HAP-1 (cell line): ENCODE results near the gene CHD8.
A peak's percentile ranks its signal among the peaks of the same experiment; 100 is the strongest.

ENCODE experiments used
- DNase-seq, 2 experiments: peaks; one replicate each; pipeline ENCODE4 v3.0.0-alpha.2; 2016 to 2020; ENCODE audit warnings: low spot score in 2 of 2
- H3K27me3 ChIP-seq: fragments of 250-450 bp; sonication (Bioruptor Pico); 2 replicates; pipeline ENCODE4 v1.5.1; 2020; ENCODE audit warnings: low read depth, mild to moderate bottlenecking, moderate library complexity
- H3K36me3 ChIP-seq: fragments of 250-450 bp; sonication (Bioruptor Pico); replicated peaks from 2 replicates; pipeline ENCODE4 v1.5.1; 2020; ENCODE audit warnings: mild to moderate bottlenecking
- H3K4me1 ChIP-seq: fragments of 250-450 bp; sonication (Bioruptor Pico); 2 replicates; pipeline ENCODE4 v1.5.1; 2020; ENCODE audit warnings: mild to moderate bottlenecking
- H3K4me3 ChIP-seq: fragments of 250-450 bp; sonication (Bioruptor Pico); 2 replicates; pipeline ENCODE4 v1.5.1; 2020; ENCODE audit warnings: mild to moderate bottlenecking, moderate library complexity
- H3K9me3 ChIP-seq: fragments of 250-450 bp; sonication (Bioruptor Pico); 2 replicates; pipeline ENCODE4 v1.5.1; 2020; ENCODE audit warnings: mild to moderate bottlenecking, moderate library complexity
- in situ Hi-C: fragments of 300-500 bp; cut with MboI; formaldehyde crosslinking; loops from 3 replicates; pipeline ENCODE4 v1.14.3; 2020; ENCODE audit warnings: low sequenced_read_pairs, inconsistent platforms, mixed read lengths

The CHD8 gene

GRCh38 chr14:21408147-21408546 lies 47.8 kb downstream of the CHD8 start:
- in situ Hi-C loops: no loop called here
- H3K9me3 ChIP-seq: no peaks in the 10 kb centered on the region
- H3K27me3 ChIP-seq: no peaks in the 10 kb centered on the region
- DNase-seq: no peak
- no peak overlapping the region for H3K4me3 ChIP-seq
- no peaks in the 10 kb centered on the region for H3K4me1 ChIP-seq
- H3K36me3 ChIP-seq: peaks cover 96% of the 10 kb centered on the region

- in situ Hi-C loops: no loop called here
- peaks cover 98% of the 10 kb centered on the region for H3K36me3 ChIP-seq
- H3K27me3 ChIP-seq: no peaks in the 10 kb centered on the region
- no peaks in the 10 kb centered on the region for H3K4me1 ChIP-seq
- no peaks in the 10 kb centered on the region for H3K9me3 ChIP-seq
- DNase-seq: no peak
- H3K4me3 ChIP-seq: no peak overlapping the region
Observed at GRCh38 chr14:21406213-21406612, 49.7 kb downstream of the CHD8 start.

GRCh38 chr14:21405097-21405496 lies 50.8 kb downstream of the CHD8 start:
- Histone ChIP-seq H3K36me3 (peaks cover 98% of the 10 kb centered on the region), H3K4me1 (no peaks in the 10 kb centered on the region), H3K4me3 (no peak overlapping the region), H3K27me3 (no peaks in the 10 kb centered on the region), H3K9me3 (no peaks in the 10 kb centered on the region)
- no peak for DNase-seq
- in situ Hi-C loops: no loop called here

GRCh38 chr14:21399311-21399870 lies 56.5 kb downstream of the CHD8 start:
- Histone ChIP-seq H3K36me3 (peaks cover 96% of the 10 kb centered on the region), H3K27me3 (no peaks in the 10 kb centered on the region), H3K4me1 (no peaks in the 10 kb centered on the region), H3K9me3 (no peaks in the 10 kb centered on the region), H3K4me3 (no peak overlapping the region)
- in situ Hi-C loops: loop anchor here (5.0 kb wide), 1 partner anchor 37 kb away; no protein-coding TSS in a partner anchor
- no peak for DNase-seq

- no peak for DNase-seq
- Histone ChIP-seq H3K27me3 (no peaks in the 10 kb centered on the region), H3K4me1 (no peaks in the 10 kb centered on the region), H3K4me3 (no peak overlapping the region), H3K9me3 (no peaks in the 10 kb centered on the region), H3K36me3 (peaks cover 98% of the 10 kb centered on the region)
- in situ Hi-C loops: loop anchor here (5.0 kb wide), 1 partner anchor 37 kb away; no protein-coding TSS in a partner anchor
Observed at GRCh38 chr14:21398901-21399300, 57.0 kb downstream of the CHD8 start.

GRCh38 chr14:21395450-21395849 lies 60.5 kb downstream of the CHD8 start:
- Histone ChIP-seq H3K36me3 (peaks cover 96% of the 10 kb centered on the region), H3K4me1 (no peaks in the 10 kb centered on the region), H3K27me3 (no peaks in the 10 kb centered on the region), H3K4me3 (no peak overlapping the region), H3K9me3 (no peaks in the 10 kb centered on the region)
- DNase-seq: no peak
- in situ Hi-C loops: loop anchor here (5.0 kb wide), 1 partner anchor 33 kb away; no protein-coding TSS in a partner anchor

- Histone ChIP-seq H3K4me3 (no peak overlapping the region), H3K27me3 (no peaks in the 10 kb centered on the region), H3K4me1 (peaks cover 23% of the 10 kb centered on the region), H3K36me3 (peaks cover 39% of the 10 kb centered on the region), H3K9me3 (no peaks in the 10 kb centered on the region)
- DNase-seq: peak in 1 of 2 experiments; percentile 14
- in situ Hi-C loops: no loop called here
Observed at GRCh38 chr14:21385188-21385904, 70.6 kb downstream of the CHD8 start.

GRCh38 chr14:21384494-21384851 lies 71.5 kb downstream of the CHD8 start:
- no peak for DNase-seq
- peaks cover 24% of the 10 kb centered on the region for H3K4me1 ChIP-seq
- no peaks in the 10 kb centered on the region for H3K27me3 ChIP-seq
- H3K9me3 ChIP-seq: no peaks in the 10 kb centered on the region
- peak overlapping the region; percentile 79 for H3K4me3 ChIP-seq
- peaks cover 31% of the 10 kb centered on the region for H3K36me3 ChIP-seq
- in situ Hi-C loops: no loop called here

- no peaks in the 10 kb centered on the region for H3K27me3 ChIP-seq
- DNase-seq: peak; percentile 98
- H3K36me3 ChIP-seq: peaks cover 26% of the 10 kb centered on the region
- in situ Hi-C loops: no loop called here
- peak within 1 kb of the TSS; percentile 79 for H3K4me3 ChIP-seq
- H3K9me3 ChIP-seq: no peaks in the 10 kb centered on the region
- peaks cover 24% of the 10 kb centered on the region for H3K4me1 ChIP-seq
Observed at GRCh38 chr14:21383848-21384493, 72.0 kb downstream of the CHD8 start, which contains the start of gene SUPT16H. TSS of gene SUPT16H (minus strand) at chr14:21384019. CDS start at chr14:21383927, 92 bp downstream.

- Histone ChIP-seq H3K9me3 (no peaks in the 10 kb centered on the region), H3K27me3 (no peaks in the 10 kb centered on the region), H3K4me3 (peak overlapping the region; percentile 79), H3K36me3 (peaks cover 21% of the 10 kb centered on the region), H3K4me1 (peaks cover 24% of the 10 kb centered on the region)
- in situ Hi-C loops: no loop called here
- peak; percentile 30 to 66 for DNase-seq
Observed at GRCh38 chr14:21382886-21383847, 72.8 kb downstream of the CHD8 start.

GRCh38 chr14:21382095-21382494 lies 73.8 kb downstream of the CHD8 start:
- DNase-seq: no peak
- H3K4me1 ChIP-seq: peaks cover 24% of the 10 kb centered on the region
- H3K36me3 ChIP-seq: peaks cover 18% of the 10 kb centered on the region
- no peaks in the 10 kb centered on the region for H3K27me3 ChIP-seq
- H3K4me3 ChIP-seq: peak overlapping the region; percentile 79
- no peaks in the 10 kb centered on the region for H3K9me3 ChIP-seq
- in situ Hi-C loops: no loop called here

- in situ Hi-C loops: no loop called here
- Histone ChIP-seq H3K4me3 (no peak overlapping the region), H3K9me3 (no peaks in the 10 kb centered on the region), H3K27me3 (no peaks in the 10 kb centered on the region), H3K36me3 (peaks cover 22% of the 10 kb centered on the region), H3K4me1 (peaks cover 16% of the 10 kb centered on the region)
- DNase-seq: no peak
Observed at GRCh38 chr14:21379338-21379737, 76.6 kb downstream of the CHD8 start.

GRCh38 chr14:21373980-21374379 lies 81.9 kb downstream of the CHD8 start:
- H3K27me3 ChIP-seq: no peaks in the 10 kb centered on the region
- DNase-seq: no peak
- H3K36me3 ChIP-seq: peaks cover 61% of the 10 kb centered on the region
- H3K4me3 ChIP-seq: no peak overlapping the region
- in situ Hi-C loops: no loop called here
- H3K9me3 ChIP-seq: no peaks in the 10 kb centered on the region
- H3K4me1 ChIP-seq: no peaks in the 10 kb centered on the region
